ENCODE results near the gene NUP43. TPM values are rescaled to one million over a fixed set of nuclear protein-coding genes. Genes with fewer than 3 reads are reported as not detected.

NUP43 gene
- total RNA-seq, 1 donor from 2014 or later, result 28.1 TPM

GRCh38 chr6:149717255-149717587 lies 29.1 kb downstream of the NUP43 start:
- Mint-ChIP-seq H3K27ac (ENCODE audit: unreplicated experiment) (peak overlapping the region; percentile 86), H3K4me1 (ENCODE audit: low read depth) (peaks cover 33% of the 10 kb centered on the region), H3K27me3 (ENCODE audit: low read depth) (no peaks in the 10 kb centered on the region), H3K9me3 (ENCODE audit: low read depth) (no peaks in the 10 kb centered on the region), H3K36me3 (ENCODE audit: low read depth) (no peaks in the 10 kb centered on the region), H3K4me3 (ENCODE audit: unreplicated experiment) (peak overlapping the region; percentile 87)
- no peak for DNase-seq (ENCODE audit: low spot score)
- no peak for TF ChIP-seq CTCF (IDR thresholded peaks at IDR 0.05)

GRCh38 chr6:149716181-149716963 lies 30.0 kb downstream of the NUP43 start:
- TF ChIP-seq CTCF (IDR thresholded peaks at IDR 0.05), result no peak
- DNase-seq (ENCODE audit: low spot score), result no peak
- H3K36me3 Mint-ChIP-seq (ENCODE audit: low read depth), result no peaks in the 10 kb centered on the region
- no peaks in the 10 kb centered on the region for H3K9me3 Mint-ChIP-seq (ENCODE audit: low read depth)
- no peaks in the 10 kb centered on the region for H3K27me3 Mint-ChIP-seq (ENCODE audit: low read depth)
- peak overlapping the region; percentile 87 for H3K4me3 Mint-ChIP-seq (ENCODE audit: unreplicated experiment)
- peak overlapping the region; percentile 86 for H3K27ac Mint-ChIP-seq (ENCODE audit: unreplicated experiment)
- H3K4me1 Mint-ChIP-seq (ENCODE audit: low read depth), result peaks cover 33% of the 10 kb centered on the region

DNA sequence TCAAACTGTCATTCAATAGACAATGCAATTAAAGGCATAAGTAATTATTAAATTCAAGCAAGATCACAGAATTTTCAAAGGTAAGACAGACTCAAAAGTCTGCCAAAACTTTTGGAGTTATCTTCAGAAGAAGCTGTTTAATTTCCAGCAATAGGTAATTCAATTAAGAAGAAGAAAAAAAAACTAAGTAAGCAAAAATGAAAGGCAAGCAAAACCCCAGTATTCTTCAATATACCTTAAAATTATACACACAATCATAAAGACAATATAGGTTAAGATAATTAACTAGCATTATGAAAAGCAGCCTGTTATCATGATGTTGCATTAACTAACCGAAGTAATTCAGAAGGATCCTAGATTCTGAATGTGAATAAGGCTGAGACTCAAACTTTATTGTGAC lies 31.9 kb downstream of the NUP43 start:
- no peak overlapping the region for H3K4me3 Mint-ChIP-seq (ENCODE audit: unreplicated experiment)
- H3K4me1 Mint-ChIP-seq (ENCODE audit: low read depth), result peaks cover 44% of the 10 kb centered on the region
- no peaks in the 10 kb centered on the region for H3K9me3 Mint-ChIP-seq (ENCODE audit: low read depth)
- H3K36me3 Mint-ChIP-seq (ENCODE audit: low read depth), result no peaks in the 10 kb centered on the region
- H3K27ac Mint-ChIP-seq (ENCODE audit: unreplicated experiment), result no peak overlapping the region
- no peak for DNase-seq (ENCODE audit: low spot score)
- no peaks in the 10 kb centered on the region for H3K27me3 Mint-ChIP-seq (ENCODE audit: low read depth)
- TF ChIP-seq CTCF (IDR thresholded peaks at IDR 0.05), result no peak

- no peak for TF ChIP-seq CTCF (IDR thresholded peaks at IDR 0.05)
- Mint-ChIP-seq H3K36me3 (ENCODE audit: low read depth) (no peaks in the 10 kb centered on the region), H3K9me3 (ENCODE audit: low read depth) (no peaks in the 10 kb centered on the region), H3K4me3 (ENCODE audit: unreplicated experiment) (no peak overlapping the region), H3K27ac (ENCODE audit: unreplicated experiment) (no peak overlapping the region), H3K4me1 (ENCODE audit: low read depth) (peaks cover 48% of the 10 kb centered on the region), H3K27me3 (ENCODE audit: low read depth) (no peaks in the 10 kb centered on the region)
- no peak for DNase-seq (ENCODE audit: low spot score)
Measured at GRCh38 chr6:149711711-149712110, 34.6 kb downstream of the NUP43 start.

DNA sequence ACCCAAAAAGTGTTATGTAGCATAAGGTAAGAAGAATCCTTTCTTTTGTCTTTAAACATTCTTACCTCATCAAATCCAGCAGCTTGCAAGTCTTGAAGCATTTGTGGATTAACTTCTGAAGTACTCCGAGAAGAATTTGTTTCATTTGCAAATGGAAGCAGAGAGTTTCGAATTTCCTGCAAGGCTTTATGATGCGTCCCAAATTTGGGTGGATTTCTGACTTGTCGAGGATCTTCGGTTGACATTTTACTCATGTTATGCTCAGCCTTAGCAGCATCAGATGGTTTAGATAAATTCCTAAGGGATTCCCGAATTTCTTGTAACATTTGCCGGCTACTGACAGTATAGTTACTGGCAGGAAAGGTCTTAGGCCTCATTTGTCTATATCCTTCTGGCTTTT lies 44.6 kb downstream of the NUP43 start:
- Mint-ChIP-seq H3K27ac (ENCODE audit: unreplicated experiment) (no peak overlapping the region), H3K36me3 (ENCODE audit: low read depth) (no peaks in the 10 kb centered on the region), H3K4me1 (ENCODE audit: low read depth) (peaks cover 27% of the 10 kb centered on the region), H3K9me3 (ENCODE audit: low read depth) (no peaks in the 10 kb centered on the region), H3K4me3 (ENCODE audit: unreplicated experiment) (no peak overlapping the region), H3K27me3 (ENCODE audit: low read depth) (no peaks in the 10 kb centered on the region)
- DNase-seq (ENCODE audit: low spot score), result no peak
- no peak for TF ChIP-seq CTCF (IDR thresholded peaks at IDR 0.05)

All from chondrocyte (in vitro differentiated cells).